Fibroblast of skin of back (primary cell): ENCODE data around the gene KAT2A.

ENCODE experiments used
- DNase-seq: peaks from one replicate; pipeline ENCODE4 v3.0.0-alpha.2; 2013

KAT2A gene

DNA sequence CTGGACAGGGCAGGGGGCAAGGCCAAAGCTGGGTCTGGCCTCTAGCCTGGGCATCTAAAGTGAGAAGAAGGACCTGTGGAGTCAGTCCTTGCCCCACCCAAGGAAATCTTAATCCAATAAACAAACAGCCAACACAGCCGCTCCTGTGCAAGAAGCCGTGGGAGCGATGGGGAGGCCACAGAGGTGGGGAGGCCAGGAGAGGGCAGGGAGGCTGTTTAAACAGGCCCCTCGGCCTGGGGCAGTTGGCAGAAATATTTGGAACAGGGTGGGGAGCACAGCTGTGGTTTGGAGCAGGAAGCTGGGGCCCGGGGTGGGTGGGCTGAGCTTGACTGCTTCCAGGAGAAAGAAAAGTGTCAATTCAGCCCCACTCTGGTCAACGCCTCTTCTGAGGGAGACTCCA lies 28.2 kb downstream of the KAT2A start:
- DNase-seq: no peak

DNA sequence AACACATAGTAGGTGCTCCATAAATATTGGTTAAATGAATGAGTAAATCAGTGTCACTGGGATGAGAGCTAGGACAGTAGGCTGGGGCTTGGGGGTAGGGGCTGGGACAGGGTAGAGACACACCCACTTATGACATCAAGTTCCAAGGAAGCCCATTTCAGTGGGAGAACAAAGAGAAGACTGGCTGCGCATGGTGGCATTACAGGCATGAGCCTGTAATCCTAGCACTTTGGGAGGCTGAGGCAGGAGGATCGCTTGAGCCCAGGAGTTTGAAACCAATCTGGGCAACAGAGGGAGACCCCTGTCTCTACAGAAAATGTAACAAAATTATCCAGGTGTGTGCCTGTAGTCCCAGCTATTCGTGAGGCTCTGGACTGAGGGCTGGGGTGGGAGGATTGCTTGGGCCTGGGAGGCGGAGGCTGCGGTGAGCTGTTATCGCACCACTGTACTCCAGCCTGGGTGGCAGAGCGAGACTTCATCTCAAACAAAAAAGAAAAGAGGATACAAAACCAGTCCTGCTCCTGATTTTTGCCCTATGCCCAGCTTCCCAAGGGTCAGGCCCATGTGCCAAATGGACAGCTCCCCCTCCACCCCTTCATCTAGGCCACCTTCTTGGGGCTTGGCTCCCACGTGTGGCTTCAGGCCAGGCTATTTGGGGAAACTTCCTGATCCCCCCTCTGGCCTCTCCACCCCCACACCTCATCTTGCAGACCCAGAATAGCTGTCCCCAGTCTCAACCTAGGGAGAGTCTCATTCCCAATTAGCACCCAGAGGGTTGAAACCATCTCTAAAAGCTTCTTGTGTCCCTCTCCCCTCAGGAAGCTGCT lies 30.0 kb downstream of the KAT2A start:
- no peak for DNase-seq

DNA sequence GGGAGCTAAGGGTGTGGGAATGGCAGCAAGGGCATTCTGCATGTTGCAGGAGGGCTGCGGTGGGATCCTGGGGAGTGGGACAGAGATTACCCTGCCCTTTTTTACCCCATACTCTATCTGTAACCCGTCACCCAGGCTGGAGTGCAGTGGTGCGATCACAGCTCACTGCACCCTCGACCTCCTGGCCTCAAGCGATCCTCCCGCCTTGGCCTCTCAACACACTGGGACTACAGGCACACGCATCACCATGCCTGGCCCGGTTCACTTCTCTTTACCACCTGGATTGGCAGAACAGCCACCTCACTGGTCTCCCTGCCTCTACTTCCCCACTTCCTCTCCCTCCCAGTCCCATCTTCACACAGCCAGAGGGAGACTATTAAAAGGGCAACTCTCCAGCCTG lies 32.4 kb downstream of the KAT2A start:
- DNase-seq: no peak

DNA sequence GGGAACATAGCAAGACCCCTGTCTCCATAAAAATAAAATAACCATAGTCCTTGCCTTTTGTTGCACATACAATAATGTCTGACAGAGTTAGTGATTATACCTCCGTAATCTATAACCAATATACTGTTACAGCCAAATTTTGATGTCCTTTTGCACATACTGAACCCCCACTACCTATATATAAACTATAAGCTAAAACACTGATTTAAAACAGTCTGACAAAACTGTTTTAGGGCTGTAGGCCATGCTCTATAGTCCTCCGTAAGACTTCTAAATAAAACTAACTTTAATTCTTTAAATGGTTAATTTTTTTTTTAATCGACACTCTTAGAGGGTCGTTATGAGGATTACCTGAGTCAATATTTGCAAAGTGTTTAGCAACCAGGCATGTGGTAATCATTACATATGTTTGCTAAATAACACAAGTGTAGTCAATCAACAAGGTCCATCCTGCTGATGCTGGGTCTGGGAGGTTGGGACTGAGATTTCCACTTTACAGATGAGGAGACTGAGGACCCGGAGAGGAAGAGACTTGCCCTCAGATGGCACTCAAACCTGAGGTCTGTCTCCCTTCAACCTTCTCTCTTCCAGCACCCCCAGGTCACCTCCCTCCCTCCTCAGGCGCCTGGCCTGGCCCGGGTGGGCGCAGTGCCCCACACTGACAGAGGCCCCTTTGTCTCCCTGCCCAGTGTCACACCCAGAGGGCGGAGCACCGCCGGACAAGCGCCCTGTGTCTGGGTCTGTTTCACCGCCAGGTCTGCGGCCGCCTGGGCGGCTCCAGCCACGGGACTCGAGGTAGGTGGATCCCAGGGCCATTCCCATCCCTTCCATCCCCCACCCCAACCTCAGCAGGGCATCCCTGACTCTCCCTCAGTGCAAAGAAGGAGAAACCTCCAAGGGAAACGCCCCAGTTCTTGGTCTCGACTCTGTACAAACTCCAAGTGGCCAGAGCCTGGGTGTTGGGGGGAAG lies 33.1 kb downstream of the KAT2A start:
- no peak for DNase-seq

DNA sequence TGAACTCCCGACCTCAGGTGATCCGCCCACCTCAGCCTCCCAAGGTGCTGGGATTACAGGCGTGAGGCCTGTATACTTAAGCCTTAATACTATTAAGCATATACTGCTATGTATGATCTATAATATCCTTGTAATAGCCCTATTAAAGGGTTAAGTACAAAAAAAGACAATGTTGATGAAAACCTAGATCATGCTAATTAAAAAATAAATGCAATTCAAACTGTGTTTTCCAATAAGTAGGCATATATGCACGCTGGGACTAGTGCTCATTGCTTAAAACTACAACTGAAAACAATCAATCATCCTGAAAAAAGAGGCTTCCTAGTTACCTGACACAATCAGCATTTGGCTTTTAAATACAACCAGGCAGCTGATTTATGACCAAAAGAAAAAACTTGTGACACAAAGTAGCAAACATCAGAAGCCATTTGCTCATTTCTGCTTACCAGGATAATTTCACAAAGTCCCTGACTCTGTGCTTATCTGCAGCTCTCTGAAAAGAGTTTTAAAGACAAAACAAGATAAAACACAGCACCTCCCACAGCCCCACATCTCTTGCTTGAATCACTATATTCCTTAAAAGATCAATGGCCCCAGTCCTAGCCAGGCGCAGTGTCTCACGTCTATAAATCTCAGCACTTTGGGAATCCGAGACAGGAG lies 34.0 kb downstream of the KAT2A start:
- DNase-seq: no peak

DNA sequence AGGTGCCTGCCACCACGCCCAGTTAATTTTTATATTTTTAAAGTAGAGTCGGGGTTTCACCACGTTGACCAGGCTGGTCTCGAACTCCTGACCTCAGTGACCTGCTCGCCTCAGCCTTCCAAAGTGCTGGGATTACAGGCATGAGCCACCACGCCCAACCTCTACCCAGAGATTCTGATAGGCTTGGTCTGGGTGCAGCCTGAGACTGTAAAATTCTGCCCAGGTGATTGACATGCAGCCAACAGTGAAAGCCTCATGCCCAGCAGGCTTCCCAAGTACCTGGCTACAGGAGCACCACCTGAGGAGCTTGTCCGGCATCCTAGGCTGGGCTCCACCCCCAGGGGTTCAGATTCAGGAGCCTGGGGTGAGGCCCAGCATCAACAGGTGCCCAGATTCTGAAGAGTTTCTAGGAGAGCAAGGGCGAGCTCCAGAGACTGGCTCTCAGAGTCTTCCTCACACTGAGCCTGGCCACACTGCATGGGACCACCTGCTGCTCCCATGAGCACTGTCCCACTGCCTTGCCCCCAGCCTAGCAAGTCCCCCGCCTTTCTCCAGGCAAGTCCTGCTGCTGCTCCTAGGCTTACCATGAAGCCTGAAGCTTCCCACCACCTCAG lies 39.5 kb downstream of the KAT2A start:
- no peak for DNase-seq

DNA sequence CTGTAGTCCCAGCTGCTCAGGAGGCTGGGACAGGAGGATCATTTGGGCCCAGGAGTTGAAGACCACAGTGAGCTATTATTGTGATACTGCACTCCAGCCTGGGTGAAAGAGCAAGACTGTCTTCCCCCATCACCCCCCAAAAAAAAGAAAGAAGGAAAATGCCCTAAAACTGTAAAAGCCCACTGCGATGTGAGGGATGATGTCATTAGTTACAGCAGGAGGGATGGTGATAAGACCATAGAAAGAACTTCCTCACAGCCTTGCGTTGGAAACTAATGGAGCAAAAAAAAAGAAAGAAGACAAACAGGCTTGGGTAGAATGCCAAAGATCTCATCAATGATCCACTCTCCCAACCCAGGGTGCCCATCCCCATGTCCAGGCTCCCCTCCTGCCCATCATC lies 41.6 kb downstream of the KAT2A start:
- no peak for DNase-seq

DNA sequence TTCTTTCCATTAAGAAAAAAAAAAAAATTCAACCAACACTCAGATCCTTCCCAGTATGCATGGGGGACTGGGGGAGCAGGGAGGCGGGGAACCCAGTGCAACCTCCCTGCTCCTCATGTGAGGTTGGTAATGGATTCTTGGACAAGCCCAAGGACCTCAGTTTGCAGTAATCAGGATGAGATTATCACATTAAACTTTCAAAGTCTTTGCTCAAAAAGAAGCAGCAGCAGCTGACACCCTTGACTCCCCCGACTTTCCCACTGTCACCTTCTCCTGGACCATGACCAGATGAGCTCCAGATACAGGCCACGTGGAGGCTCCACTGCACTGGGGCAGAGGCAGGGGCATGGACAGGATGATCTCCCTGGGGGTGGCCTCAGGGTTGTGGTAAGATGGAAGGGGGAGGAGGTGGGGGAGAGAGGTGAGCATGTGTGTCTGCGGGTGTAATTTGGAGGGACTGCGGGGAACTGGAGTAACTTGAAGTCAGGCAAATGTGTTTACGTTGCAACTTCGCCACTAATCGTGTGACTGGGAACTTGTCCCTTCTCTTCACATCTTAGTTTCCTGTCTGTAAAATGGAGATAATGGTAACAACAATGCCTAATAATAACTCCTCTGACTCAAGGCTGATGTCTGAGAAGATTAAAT lies 42.6 kb downstream of the KAT2A start:
- DNase-seq: no peak

DNA sequence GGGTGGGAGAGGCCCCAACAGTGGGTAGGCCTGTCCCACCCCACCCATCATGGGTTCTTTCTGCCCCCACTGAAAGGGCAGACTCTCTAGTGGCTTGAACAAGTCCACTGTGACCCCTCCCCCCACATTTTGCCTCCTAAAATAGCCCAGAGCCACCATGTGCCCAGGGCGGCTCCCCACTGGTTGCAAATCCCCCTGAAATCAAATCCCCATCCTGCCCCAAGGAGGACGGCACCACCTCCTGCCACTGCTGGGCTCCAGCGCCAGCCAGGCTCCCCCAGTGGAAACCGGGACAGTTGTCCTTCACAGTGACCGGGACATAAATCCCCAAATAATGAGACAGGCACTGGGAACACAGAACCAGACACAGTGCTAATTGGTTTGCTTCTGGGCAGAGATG lies 43.4 kb downstream of the KAT2A start:
- no peak for DNase-seq

DNA sequence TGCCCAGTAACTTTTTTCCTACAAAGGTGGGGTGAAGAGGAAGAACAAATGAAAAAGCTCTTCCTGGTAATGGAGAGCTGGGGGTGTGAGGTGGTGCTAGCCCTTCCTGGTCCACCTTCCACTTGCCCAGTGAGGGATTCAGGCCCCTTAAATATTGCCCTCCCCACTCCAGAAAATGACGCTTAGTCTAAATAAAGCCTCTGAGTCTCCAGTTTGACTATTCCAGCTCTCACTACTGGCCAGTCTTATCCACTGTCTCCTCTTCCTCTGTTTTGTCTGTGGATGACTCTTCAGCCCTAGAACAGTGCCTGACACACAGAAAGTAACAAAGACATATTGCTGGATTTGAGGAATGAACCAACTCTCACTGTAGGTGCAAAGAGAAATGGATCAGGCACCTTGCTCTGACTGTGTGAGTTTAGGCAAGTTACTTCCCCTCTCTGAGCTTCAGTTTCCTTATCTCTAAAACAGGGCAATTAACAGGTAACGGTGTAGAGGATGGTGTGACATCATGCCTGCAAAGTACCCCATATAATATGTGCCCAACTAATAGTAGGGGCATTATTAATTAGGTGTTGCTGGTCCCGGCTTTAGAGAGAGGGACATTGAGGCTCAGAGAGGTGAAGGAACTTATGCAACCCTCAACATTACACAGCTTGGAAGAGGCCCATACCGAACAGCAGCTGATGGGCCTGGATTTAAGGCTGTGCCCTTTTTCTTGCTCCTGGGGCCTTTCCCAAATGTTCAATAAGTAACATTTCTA lies 44.2 kb downstream of the KAT2A start:
- no peak for DNase-seq

DNA sequence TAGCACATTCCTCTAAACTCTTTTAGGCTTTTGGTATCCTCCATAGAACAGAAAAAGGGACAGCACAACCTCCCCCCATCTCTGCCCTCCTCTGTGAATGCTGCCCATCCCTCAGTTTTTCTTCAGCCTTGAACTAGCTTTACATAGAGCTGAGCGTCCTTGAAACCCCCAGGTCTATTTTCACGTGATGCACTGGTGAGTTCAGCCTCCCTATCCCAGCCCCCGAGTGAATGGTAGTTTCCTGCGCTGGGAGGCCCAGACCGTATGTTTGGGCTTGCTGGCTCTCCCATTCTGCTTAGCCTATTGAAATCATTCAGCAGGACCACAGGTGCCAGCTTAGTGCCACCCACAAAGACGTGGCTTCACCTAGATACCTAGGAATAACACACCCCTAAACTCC lies 45.4 kb downstream of the KAT2A start:
- DNase-seq: no peak

DNA sequence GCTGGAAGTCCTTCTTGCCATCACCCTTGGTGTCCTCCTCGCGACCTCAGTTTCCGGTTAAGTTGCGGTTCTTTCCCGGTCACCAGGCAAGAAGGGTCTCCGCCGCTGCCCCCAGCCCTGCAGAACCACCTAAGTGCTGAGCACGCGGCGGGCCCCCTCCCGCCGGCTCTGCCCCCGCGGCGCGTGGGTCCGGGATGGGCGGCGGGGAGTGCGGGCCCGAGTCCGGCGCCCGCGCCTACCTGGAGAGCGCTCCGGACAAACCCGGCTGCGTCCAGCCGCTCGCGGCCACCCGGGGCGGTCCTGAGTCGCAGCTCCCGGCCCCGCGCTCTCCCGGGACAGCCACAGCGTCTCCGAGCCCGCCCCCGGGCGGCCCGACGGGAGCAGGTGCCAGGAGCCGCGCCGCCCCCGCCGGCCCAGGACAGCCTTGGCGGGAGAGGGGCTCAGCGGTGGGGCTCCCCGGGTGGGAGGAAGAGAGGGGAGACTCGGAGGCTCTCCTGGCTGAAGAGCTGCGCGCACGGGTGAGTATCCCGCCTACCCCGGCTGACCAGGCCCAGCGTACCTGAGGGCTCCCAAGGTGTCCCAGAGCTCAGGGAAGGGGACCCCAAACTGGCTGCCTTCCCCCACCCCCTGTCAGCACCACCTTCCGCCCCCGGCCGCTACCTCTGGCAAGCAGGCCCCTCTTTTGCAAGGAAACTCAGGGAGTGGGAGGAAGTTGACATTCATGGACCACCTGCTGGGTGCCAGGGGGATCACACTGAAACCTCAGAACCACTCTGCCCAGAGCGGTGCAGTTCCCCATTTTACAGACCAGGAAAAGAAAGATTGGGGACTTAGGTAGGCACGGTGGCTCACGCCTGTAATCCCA lies 48.6 kb downstream of the KAT2A start:
- DNase-seq: no peak

DNA sequence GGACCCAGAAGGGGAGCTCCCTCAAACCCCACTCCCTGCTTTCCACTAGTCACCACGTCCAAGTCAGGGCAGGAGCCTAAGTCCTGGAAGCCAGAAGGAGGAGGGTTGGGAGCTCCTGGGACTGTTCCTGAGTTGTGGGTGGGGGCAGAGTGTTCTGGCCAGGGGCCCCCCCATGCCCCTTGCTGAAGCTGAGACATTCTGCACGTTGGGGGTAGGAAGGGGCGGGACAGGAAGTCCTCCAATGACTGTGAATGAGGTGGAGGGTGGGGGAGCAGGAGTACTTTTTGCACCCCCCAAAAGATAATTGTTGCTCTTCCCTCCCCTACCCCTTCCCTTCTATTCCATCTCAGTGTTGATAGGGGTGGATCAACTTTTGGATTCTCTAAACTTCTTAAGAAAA lies 49.4 kb downstream of the KAT2A start:
- no peak for DNase-seq

DNA sequence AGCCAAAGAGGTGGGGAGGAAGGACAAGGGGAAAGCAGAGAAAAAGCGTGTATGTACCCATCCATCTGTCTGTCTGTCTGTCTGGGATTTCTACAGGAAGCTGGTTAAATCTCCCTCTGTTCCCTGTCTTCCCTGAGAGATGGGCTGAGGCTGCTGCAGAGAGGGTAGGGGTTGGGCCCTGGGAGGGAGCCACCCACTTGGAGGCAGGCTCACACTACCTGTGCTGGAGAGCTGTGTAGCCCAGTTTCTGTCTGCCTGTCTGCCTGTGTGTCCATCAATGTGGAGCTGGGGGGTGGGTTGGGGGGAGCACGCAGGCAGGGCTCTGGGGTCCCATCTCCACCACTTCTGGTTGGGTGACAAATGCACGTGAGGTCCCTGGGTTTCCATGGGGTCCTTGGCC lies 52.2 kb downstream of the KAT2A start:
- DNase-seq: no peak

DNA sequence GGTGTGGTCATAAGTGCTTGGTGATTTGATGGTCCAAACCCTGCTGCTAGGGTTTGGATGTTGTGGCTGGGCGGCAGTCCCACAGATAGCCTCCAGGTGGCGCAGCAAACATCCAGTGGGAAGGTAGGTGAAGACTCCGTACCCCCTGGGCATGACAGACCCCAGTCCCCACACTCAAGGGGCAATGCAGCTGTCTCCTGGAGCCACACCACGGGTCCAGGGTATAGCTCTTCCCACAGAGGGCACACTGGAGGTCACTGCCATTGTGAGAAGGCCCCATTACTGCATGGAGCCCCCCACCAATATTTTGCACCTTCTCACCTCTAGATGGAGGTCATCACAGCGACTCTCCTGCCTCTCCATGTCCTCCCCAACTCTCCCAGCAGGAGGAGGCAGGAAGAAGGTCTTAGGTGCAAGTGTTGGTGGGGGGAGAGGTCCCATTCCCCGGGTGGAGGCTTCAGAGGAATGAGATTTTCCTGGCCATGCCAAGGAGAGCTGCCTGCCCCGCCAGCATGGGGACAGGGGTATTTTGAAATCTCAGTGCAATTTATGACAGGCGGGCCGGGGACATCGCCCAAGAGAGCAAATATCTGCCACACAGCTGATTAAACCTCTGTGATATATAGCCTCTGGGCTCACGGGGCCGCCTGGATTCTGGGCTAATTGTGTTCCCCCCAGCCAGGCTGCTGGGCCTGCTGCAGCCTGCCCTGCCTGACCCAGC lies 53.6 kb downstream of the KAT2A start:
- DNase-seq: peak; percentile 36

DNA sequence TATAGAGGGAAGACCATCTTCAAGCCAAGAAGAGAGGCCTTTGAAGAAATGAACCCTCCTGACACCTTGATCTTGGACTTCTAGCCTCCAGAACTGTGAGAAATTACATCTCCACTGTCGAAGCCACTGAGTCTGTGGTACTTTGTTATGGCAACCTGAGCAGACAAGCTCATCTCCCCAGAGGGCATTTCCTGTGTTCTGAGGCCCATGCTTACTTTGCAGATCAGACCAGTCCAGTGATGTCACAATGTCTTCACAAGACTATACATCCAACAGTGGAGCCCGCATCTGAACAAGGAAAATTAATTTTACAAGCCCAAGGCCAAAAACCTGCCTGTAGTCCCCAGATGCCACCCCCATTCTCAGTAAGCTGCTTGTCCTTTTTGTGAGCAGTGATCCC lies 56.0 kb downstream of the KAT2A start:
- no peak for DNase-seq
